RWPE2 (cell line): ENCODE measurements around the gene IGDCC3.

Source experiments
- ATAC-seq: fragments of 200-7000 bp; cut with Tn5 transposase; 3 replicates; pipeline ENCODE4 v1.9.1; 2021; ENCODE audit warnings: low read depth
- DNase-seq: peaks from one replicate; pipeline ENCODE4 v3.0.0-alpha.2; 2020; ENCODE audit warnings: low spot score
- H3K27ac ChIP-seq: fragments of 450-650 bp; 2 replicates; pipeline ENCODE4 v1.5.1; 2017; ENCODE audit warnings: mild to moderate bottlenecking; ENCODE audit not compliant: poor library complexity, severe bottlenecking
- H3K27me3 ChIP-seq: fragments of 250-450 bp; sonication (Bioruptor Pico); 2 replicates; pipeline ENCODE4 v1.5.1; 2021; ENCODE audit warnings: mild to moderate bottlenecking, moderate library complexity; ENCODE audit not compliant: insufficient read depth, poor library complexity, severe bottlenecking
- H3K36me3 ChIP-seq: fragments of 250-450 bp; sonication (Bioruptor Pico); 2 replicates; pipeline ENCODE4 v1.5.1; 2020; ENCODE audit warnings: low read depth, mild to moderate bottlenecking, moderate library complexity
- H3K4me1 ChIP-seq: fragments of 250-450 bp; sonication (Bioruptor Pico); 2 replicates; pipeline ENCODE4 v1.5.1; 2021; ENCODE audit warnings: mild to moderate bottlenecking, moderate library complexity; ENCODE audit not compliant: insufficient read depth, poor library complexity, severe bottlenecking
- H3K4me3 ChIP-seq: fragments of 250-450 bp; sonication (Bioruptor Pico); 2 replicates; pipeline ENCODE4 v1.5.1; 2021; ENCODE audit warnings: mild to moderate bottlenecking, moderate library complexity; ENCODE audit not compliant: severe bottlenecking
- H3K9me3 ChIP-seq: fragments of 250-450 bp; sonication (Bioruptor Pico); 2 replicates; pipeline ENCODE4 v1.5.1; 2021; ENCODE audit warnings: mild to moderate bottlenecking, moderate library complexity; ENCODE audit not compliant: severe bottlenecking
- CTCF ChIP-seq: fragments of 450-650 bp; IDR thresholded peaks from one replicate; pipeline ENCODE4 v1.5.1; 2017; ENCODE audit warnings: mild to moderate bottlenecking, moderate library complexity; ENCODE audit not compliant: poor library complexity, severe bottlenecking

IGDCC3 gene

GRCh38 chr15:65346856-65347598 is 30.8 kb downstream of the IGDCC3 start:
- H3K36me3 ChIP-seq = no peaks in the 10 kb centered on the region
- no peak for DNase-seq
- no peak overlapping the region for H3K4me3 ChIP-seq
- peaks cover 27% of the 10 kb centered on the region for H3K27me3 ChIP-seq
- peaks cover 2% of the 10 kb centered on the region for H3K9me3 ChIP-seq
- no peaks in the 10 kb centered on the region for H3K4me1 ChIP-seq
- TF ChIP-seq CTCF = no peak
- no peak for ATAC-seq
- H3K27ac ChIP-seq = no peak overlapping the region

GRCh38 chr15:65344914-65345275 is 32.9 kb downstream of the IGDCC3 start:
- no peak overlapping the region for H3K27ac ChIP-seq
- H3K36me3 ChIP-seq = no peaks in the 10 kb centered on the region
- ATAC-seq = peak; percentile 58
- no peak overlapping the region for H3K4me3 ChIP-seq
- DNase-seq = no peak
- no peaks in the 10 kb centered on the region for H3K4me1 ChIP-seq
- TF ChIP-seq CTCF = no peak
- H3K9me3 ChIP-seq = no peaks in the 10 kb centered on the region
- H3K27me3 ChIP-seq = peaks cover 10% of the 10 kb centered on the region

GRCh38 chr15:65344214-65344913 is 33.4 kb downstream of the IGDCC3 start:
- DNase-seq = no peak

GRCh38 chr15:65343374-65343981 is 34.3 kb downstream of the IGDCC3 start:
- H3K4me3 ChIP-seq = no peak overlapping the region
- no peaks in the 10 kb centered on the region for H3K9me3 ChIP-seq
- H3K27ac ChIP-seq = no peak overlapping the region
- no peak for TF ChIP-seq CTCF
- no peaks in the 10 kb centered on the region for H3K36me3 ChIP-seq
- no peaks in the 10 kb centered on the region for H3K27me3 ChIP-seq
- DNase-seq = peak; percentile 61
- no peak for ATAC-seq
- no peaks in the 10 kb centered on the region for H3K4me1 ChIP-seq

More at GRCh38 chr15:65344214-65344913, 33.4 kb downstream of the IGDCC3 start:
- Histone ChIP-seq H3K27me3 (peaks cover 6% of the 10 kb centered on the region), H3K36me3 (no peaks in the 10 kb centered on the region), H3K27ac (no peak overlapping the region), H3K9me3 (no peaks in the 10 kb centered on the region), H3K4me1 (no peaks in the 10 kb centered on the region), H3K4me3 (no peak overlapping the region)
- peak; percentile 11; the same call in 1 of the 3 replicates for ATAC-seq
- no peak for TF ChIP-seq CTCF
